NB4 (cell line): ENCODE results near the gene PTGES2.

ENCODE experiments used
- DNase-seq: peaks from one replicate; pipeline ENCODE4 v3.0.0; 2010; ENCODE audit warnings: low read depth
- H3K4me3 ChIP-seq: one replicate; pipeline ENCODE4 v1.5.1; 2011; ENCODE audit warnings: mild to moderate bottlenecking, low read depth, low read length, moderate library complexity
- CTCF ChIP-seq: IDR thresholded peaks from one replicate; pipeline ENCODE4 v1.5.1; 2012; ENCODE audit warnings: low read depth, low read length
- MAX ChIP-seq: IDR thresholded peaks from 2 replicates; pipeline ENCODE4 v1.6.1; 2011; ENCODE audit warnings: low read depth, low read length
- MYC ChIP-seq: IDR thresholded peaks from 2 replicates; pipeline ENCODE4 v1.6.1; 2011; ENCODE audit warnings: low read depth, low read length
- POLR2A ChIP-seq: IDR thresholded peaks from 2 replicates; pipeline ENCODE4 v1.6.1; 2011; ENCODE audit warnings: mild to moderate bottlenecking; ENCODE audit not compliant: insufficient read length; ENCODE audit errors: extremely low read depth

The PTGES2 gene

GRCh38 chr9:128155736-128156500, 28.4 kb upstream of the PTGES2 start:
- no peak for DNase-seq
- no peak overlapping the region for H3K4me3 ChIP-seq
- TF ChIP-seq MYC = no peak
- TF ChIP-seq CTCF = no peak
- no peak for TF ChIP-seq POLR2A
- no peak for TF ChIP-seq MAX

- no peak for DNase-seq
- TF ChIP-seq POLR2A = no peak
- no peak for TF ChIP-seq MYC
- no peak for TF ChIP-seq MAX
- no peak for TF ChIP-seq CTCF
Observed at GRCh38 chr9:128153947-128154695, 26.6 kb upstream of the PTGES2 start.

GRCh38 chr9:128153060-128153946, 25.8 kb upstream of the PTGES2 start:
- TF ChIP-seq POLR2A = no peak
- no peak for TF ChIP-seq CTCF
- no peak for TF ChIP-seq MYC
- TF ChIP-seq MAX = no peak
- no peak overlapping the region for H3K4me3 ChIP-seq
- DNase-seq = no peak

More at GRCh38 chr9:128153947-128154695, 26.6 kb upstream of the PTGES2 start:
- H3K4me3 ChIP-seq = no peak overlapping the region

GRCh38 chr9:128152133-128153059, 24.9 kb upstream of the PTGES2 start:
- no peak for DNase-seq
- H3K4me3 ChIP-seq = no peak overlapping the region
- TF ChIP-seq MAX (no peak), CTCF (no peak), MYC (no peak), POLR2A (no peak)
